ENCODE results near the gene RNF213.
"Not testable (repeated sequence)": the region's sequence is repeated elsewhere in the genome, so short reads cannot be mapped to it uniquely, and the experiment has no call there.

Gene RNF213

GRCh38 chr17:80224683-80225082, 36.0 kb upstream of the RNF213 start:
- no peak for DNase-seq (ENCODE audit: low read depth)

DNA sequence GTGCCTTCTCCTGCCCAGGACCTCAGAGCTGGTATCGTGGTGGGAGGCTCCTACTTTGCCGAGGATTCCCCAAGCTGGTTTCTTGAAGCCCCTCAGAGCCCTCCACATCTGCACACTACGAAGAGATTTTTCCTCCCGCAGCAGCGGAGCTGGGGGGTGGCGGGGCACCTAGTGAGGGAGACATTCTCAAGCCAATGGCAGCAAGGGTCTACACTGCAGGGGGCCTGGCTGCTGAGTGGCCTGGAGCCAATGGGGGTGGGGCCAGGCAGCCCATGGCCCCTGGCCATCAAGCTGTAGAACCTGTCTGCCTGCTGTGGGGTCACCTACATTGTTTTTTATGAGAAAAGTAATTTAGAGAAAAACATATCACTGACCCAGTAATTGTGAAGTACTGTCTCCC, 35.4 kb upstream of the RNF213 start:
- DNase-seq (ENCODE audit: low read depth) = no peak

- no peak for DNase-seq (ENCODE audit: low read depth)
Observed at GRCh38 chr17:80227156-80227555, 33.5 kb upstream of the RNF213 start.

DNA sequence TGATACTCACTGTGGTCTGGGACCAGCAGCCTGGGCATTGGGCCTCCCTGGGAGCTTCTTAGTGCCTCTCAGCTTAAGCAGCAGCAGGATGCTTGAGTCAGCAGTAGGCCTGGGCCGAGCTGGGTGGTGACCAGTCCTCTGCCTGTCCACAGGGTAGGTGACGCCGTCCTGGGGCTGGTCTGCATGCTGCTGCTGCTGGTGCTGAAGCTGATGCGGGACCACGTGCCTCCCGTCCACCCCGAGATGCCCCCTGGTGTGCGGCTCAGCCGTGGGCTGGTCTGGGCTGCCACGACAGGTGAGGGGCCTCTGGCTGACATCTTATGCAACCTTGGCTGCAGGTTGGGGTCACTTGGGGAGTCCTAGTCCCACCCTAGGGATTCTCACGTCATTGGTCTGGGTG, 33.0 kb upstream of the RNF213 start:
- no peak for DNase-seq (ENCODE audit: low read depth)

GRCh38 chr17:80228477-80228876, 32.2 kb upstream of the RNF213 start:
- DNase-seq (ENCODE audit: low read depth) = no peak

- DNase-seq (ENCODE audit: low read depth) = no peak
Observed at GRCh38 chr17:80229011-80229410, 31.6 kb upstream of the RNF213 start.

DNA sequence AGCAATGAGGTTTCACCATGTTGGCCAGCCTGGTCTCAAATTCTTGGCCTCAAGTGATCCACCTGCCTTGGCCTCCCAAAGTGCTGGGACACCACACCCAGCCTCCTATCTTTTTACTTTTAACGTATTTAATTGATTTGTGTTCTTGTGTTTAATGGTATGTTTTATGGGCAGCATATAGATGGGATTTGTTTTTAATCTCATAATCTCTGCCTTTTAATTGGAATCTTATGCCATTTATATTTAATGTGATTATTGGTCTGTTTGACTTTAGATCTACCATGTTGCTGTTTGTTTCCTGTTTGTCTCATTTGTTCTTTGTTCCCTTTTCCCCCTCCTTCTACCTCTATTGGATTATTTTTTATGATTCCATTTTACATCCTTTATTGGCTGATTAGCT, 28.2 kb upstream of the RNF213 start:
- no peak for DNase-seq (ENCODE audit: low read depth)

DNA sequence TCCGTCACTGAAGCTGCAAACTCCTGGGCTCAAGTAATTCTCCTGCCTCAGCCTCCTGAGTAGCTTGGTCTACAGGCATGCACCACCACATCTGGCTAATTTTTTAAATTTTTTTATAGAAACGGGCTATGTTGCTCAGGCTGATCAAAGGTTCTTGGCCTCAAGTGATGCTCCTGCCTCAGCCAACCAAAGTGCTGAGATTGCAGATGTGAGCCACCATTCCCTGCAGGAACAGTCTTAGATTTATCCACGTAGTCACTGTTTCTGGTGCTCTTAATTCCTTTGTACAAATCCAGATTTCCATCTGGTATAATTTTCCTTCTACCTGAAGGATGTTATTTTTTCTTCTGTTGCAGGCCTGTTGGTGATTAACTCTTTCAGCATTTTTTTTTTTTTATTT, 27.4 kb upstream of the RNF213 start:
- no peak for DNase-seq (ENCODE audit: low read depth)

DNA sequence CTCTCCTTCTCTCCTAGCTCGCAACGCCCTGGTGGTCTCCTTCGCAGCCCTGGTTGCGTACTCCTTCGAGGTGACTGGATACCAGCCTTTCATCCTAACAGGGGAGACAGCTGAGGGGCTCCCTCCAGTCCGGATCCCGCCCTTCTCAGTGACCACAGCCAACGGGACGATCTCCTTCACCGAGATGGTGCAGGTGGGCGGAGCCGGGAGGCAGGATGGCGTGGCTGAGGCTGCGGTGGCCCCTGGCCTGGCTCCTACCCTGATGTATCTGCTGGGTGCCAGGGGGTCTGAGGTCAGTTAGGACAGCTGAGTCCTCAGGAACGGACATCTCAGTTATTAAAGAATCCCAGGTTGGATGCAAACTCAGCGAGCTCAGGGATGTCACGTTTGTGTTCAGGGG, 23.7 kb upstream of the RNF213 start:
- DNase-seq (ENCODE audit: low read depth) = no peak

GRCh38 chr17:80237386-80237785, 23.3 kb upstream of the RNF213 start:
- no peak for DNase-seq (ENCODE audit: low read depth)

DNA sequence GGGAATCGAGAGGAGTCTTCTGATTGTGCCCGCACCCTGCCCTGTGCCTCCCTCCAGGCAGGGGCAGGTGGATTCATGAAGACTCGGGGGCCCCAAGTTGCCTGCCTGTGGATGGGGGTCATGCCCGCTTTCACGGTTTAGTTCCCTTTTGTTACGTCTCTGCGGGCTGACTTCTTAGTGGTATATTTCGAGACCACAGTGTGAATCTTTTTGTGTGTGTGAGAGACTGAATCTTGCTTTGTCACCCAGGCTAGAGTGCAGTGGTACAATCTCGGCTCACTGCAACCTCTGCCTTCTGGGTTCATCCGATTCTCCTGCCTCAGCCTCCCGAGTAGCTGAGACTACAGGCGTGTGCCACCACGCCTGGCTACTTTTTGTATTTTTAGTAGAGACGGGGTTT, 18.1 kb upstream of the RNF213 start:
- no peak for DNase-seq (ENCODE audit: low read depth)

- no peak for DNase-seq (ENCODE audit: low read depth)
Observed at GRCh38 chr17:80243526-80244433, 16.9 kb upstream of the RNF213 start.

DNA sequence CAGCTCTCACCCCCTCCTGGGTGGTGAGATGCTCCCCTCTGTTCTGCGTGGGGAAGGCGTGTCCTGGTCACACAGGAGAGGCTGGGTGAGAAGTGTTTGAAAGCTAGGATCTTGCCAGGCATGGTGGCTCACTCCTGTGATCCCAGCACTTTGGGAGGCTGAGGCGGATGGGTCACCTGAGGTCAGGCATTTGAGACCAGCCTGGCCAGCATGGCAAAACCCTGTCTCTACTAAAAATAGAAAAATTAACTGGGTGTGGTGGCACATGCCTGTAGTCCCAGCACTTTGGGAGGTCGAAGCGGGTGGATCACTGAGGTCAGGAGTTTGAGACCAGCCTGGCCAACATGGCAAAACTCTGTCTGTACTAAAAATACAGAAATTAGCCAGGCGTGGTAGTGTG, 16.2 kb upstream of the RNF213 start:
- not testable (repeated sequence) for DNase-seq (ENCODE audit: low read depth)

- no peak for DNase-seq (ENCODE audit: low read depth)
Observed at GRCh38 chr17:80244871-80245509, 15.7 kb upstream of the RNF213 start.

DNA sequence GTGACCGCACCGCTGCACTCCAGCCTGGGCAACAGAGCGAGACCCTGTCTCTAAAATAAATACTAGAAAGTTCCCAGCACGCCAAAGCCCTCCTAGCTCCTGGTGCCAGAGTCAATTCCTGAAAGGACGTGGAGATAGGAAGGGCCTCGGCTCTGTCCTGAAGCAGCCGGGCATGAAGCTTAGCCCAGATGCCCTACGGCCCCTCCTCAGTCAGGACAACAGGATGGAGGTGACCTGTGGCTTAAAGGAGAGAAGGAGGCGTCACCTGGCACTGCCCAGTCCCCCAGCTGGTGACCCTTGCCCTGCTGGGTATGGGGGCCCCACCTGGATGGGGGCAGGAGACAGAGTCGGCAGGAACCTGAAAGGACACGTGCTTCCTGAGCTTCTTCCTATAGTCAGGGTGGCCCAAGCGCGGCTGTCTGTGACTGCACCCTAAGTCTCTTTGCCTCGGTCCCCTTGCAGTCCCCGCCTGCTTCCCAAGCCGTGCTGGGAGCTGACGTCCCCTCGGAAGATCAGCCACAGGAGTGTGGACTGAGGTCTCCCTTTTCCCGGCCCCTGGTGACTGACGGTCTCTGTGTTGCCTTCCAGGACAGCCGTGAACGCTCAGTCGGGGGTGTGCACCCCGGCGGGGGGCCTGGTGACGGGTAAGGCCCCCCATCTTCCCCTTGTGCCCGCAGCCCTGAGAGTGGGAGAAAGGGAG, 14.9 kb upstream of the RNF213 start:
- DNase-seq (ENCODE audit: low read depth) = no peak

- no peak for DNase-seq (ENCODE audit: low read depth)
Observed at GRCh38 chr17:80246266-80246681, 14.4 kb upstream of the RNF213 start.

DNA sequence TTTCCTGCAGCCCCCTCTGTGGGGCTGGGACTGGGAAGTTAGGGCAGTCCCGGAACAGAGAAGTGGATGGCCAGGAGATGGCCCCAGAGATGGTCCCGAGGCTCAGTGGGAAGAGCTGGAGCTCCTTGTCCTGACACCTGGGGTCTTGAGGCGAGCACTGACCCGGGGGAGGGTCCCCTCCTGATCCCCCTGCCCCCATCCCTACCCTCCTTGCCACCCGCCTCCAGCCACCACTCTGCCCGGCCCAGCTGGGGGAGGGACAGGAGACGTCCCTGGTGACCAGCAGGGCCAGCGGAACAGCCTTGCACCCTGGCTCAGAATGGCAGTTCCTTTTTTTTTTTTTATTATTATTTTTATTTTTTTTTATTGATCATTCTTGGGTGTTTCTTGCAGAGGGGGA, 13.9 kb upstream of the RNF213 start:
- DNase-seq (ENCODE audit: low read depth) = no peak

DNA sequence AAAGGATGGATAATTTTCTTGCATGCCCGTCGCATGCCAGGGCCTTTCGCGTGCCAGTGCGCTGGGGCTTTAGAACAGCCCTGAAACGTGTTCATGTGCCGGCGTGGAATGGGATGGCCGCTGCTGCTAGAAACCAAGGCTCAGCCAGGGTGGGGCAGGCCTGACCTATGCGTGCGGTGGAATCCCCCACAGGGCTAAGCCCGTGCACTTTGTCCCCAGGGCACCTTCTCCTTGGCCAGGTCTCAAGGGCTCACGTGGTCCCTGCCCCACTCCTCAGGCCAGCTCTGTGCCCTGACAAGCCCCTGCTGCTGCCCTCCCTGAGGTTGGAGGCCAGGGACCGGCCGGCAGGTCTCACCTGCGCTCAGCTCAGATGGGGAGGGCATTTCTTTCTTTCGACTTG, 13.1 kb upstream of the RNF213 start:
- DNase-seq (ENCODE audit: low read depth) = no peak

DNA sequence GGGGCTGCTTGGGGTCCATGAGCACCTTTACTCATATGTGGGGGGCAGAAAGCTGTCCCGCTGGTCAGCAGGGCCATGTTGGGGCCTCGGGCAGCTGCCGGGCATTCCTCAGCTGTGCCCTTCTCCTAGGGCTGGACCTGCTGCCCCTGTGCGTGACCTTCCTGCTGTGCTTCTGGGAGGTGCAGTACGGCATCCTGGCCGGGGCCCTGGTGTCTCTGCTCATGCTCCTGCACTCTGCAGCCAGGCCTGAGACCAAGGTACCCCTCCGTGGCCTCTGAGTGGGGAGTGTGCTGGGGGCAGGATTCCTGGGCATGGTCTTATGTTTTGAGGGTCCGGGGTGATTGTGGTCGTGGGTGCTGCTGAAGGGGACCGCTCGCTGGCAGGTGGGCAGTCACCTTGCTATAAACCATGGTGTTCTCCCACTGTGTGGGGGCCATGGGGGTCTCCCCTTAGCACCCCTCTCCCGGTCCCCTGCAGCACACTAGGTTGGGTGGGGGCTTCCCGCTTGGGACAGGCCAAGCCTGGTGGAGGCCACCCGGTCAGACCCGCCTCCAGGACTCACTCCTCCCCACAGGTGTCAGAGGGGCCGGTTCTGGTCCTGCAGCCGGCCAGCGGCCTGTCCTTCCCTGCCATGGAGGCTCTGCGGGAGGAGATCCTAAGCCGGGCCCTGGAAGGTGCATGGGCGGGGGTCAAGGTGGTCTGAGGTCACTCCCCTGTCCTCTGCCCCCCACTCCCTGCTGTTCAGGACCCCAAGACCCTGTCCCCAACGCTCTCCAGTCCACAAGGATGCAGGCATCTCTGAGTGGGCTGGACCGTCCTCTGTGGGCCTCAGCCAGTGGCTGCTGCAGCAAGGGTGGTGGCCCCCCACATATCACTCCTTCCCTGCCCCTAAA, 12.4 kb upstream of the RNF213 start:
- DNase-seq (ENCODE audit: low read depth) = no peak

DNA sequence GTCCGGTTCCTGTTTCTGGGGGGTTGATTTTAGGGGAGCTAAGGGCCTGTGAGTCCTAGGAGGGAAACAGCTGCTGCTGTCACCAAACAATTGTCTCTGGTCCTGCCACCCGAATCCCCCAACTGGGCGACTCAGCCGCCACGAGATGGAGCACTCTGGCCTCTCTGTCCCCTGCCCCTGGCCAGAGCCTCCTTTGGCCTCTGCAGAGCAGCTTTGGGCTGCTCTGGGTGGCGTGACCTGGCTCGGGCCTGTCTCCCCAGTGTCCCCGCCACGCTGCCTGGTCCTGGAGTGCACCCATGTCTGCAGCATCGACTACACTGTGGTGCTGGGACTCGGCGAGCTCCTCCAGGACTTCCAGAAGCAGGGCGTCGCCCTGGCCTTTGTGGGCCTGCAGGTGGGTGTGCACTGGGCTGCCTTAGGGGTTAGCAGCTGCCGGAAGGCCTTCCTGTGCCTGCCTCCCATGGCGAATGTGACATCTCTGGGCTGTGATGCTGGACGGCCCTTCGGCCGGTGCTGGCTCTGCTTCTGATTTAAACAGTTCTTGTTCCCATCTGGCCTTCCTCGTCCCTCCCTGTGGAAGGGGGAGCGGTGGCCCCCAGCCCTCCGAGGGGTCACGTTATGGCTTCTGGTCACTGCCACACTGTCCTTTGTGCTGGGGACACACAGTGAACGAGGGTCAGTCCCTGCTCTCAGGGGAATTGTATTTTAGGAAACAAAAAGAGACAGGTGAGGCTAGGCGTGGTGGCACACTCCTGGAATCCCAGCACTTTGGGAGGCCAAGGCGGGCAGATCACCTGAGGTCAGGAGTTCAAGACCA, 11.6 kb upstream of the RNF213 start:
- DNase-seq (ENCODE audit: low read depth) = no peak

DNA sequence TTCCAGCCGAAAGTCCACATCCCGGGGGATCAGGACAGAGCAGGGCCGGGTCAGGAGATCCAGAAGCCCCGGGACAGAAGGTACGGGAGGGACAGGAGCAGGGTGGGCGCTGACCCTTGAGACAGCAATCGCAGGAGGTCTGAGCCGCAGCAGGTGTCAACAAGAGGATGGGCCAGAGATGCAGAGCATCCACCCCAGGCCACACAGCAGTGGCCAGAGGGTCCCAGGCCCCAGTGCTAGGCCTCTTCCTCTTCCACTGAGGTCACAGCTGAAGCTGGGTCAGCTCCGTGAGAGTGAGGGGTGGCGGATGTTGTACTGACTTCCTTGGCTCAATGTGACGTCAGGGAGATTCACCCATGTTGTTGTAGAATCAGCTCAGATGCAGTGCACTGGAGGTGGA, 8.7 kb upstream of the RNF213 start:
- no peak for DNase-seq (ENCODE audit: low read depth)

Measured in T-helper 22 cell (primary cell).